Brain pericyte (primary cell): Measurements from ENCODE around the gene CDKN2D.

Experiments
- DNase-seq: peaks from one replicate; pipeline ENCODE4 v3.0.0-alpha.2; 2012; ENCODE audit warnings: low read depth, low spot score

CDKN2D gene

GRCh38 chr19:10520652-10521318 lies 48.0 kb downstream of the CDKN2D start:
- no peak for DNase-seq

GRCh38 chr19:10519421-10519820 lies 49.4 kb downstream of the CDKN2D start:
- no peak for DNase-seq

DNA sequence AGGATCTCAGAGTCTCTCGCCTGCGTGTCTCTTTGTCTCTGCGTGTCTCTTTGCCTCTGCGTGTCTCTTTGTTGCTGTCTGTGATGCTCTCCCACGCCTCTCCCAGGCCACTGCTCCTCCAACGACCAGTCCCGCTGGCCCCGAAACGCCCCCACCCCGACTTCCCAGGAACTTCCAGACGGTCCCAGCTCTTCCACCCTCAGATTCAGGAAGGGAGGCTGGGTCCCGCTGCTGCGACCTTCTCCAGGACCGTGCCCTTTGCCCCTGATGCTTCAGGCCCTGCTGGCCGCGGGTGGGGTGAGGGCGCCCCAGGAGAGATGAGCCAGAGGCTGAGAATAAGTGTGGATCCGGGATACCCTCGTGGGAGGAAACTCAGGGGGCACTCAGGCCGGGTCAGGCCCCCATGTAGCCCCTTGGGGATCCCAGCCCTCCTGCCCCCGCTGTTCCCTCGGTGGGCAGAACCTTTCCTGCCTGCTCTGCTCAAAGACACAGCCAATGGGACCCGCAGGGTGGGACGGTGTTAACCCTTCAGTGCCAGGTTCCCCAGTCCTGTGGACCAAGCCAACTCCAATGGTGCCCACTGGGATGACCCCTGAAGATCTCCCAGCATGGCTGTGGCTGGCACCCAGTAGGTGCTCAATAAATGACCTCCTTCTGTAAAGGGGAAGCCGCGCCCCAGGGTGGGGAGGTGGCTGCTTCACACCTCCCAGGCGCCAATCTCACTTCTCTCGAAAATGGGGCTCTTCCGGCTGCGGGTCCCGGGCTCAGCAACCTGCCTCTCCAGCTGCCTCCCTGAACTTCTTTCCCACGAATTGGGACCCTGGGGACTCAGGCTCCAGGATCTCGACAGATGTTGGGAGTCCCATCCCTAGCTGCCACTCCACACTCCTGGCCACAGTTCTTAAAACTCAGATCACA lies 50.1 kb downstream of the CDKN2D start:
- no peak for DNase-seq

DNA sequence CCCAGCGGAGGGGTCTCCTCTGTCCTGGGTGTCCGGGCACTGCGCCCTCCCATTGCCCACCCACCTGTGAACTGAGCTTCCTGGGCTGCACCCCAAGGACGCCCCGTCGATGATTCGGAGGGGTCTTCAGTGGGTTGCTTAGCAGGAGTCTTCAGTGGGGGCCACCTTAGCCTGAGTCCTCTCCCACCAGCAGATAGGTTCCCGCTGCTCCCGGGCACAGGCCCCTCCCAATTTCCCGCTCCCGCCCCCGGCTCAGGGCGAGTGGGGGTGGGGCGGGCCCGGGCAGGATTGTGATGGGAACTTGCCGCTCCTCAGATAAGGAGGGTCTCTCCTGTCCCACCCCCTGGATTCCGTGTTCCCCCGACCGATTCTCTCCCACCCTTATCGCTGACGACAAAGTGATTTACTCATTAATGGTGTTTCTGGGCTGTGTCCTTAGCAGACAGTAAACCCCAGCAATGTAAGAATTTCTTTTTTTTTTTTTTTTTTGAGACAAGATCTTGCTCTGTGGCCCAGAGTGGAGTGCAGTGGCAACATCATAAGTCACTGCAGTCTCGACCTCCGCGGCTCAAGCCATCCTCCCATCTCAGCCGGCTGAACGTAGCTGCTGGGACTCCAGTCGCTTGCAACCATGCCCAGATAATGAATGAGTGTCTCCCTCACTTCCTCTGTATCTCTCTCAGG lies 50.9 kb downstream of the CDKN2D start:
- no peak for DNase-seq

GRCh38 chr19:10517361-10517759 lies 51.4 kb downstream of the CDKN2D start, which contains the start of gene S1PR5:
Gene S1PR5, minus strand, starts transcription at chr19:10517447. Its CDS starts 2,436 bp downstream, at chr19:10515011.
- DNase-seq: no peak

GRCh38 chr19:10516671-10517286 lies 52.0 kb downstream of the CDKN2D start:
- no peak for DNase-seq
